Stimulated activated CD8-positive, alpha-beta memory T cell treated with anti-CD3 and anti-CD28 coated beads, Interleukin-12 subunit alpha, Interleukin-12 subunit beta, amount 100 ng/mL, for 4 hours (primary cell): ENCODE results near the gene ZNF296.

Experiments used
- DNase-seq: peaks from one replicate; pipeline ENCODE4 v3.0.0-alpha.2; 2020; ENCODE audit warnings: low read depth

Gene ZNF296

GRCh38 chr19:45103156-45103507, 26.9 kb upstream of the ZNF296 start:
- peak; percentile 24 for DNase-seq

DNA sequence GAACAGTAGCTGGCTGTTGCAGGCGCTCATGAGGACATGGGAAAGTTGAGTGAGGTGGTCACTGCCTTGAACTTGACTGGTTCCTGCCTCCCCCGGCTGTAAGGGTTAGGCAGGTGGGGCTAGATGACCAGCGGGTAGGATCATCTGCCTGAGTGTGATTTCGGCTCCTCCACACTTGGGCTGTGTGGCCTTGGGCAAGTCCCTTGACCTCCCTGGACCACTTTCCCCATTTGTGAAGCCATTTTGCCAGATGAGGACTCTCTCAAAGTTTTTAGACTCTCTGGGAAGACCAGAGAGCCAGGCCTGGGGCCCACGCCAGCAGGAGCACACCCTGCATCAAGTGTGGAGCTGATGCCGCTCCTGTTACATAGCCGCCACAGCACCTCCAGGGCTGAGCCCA, 26.2 kb upstream of the ZNF296 start:
- no peak for DNase-seq

GRCh38 chr19:45101806-45102205, 25.5 kb upstream of the ZNF296 start:
- no peak for DNase-seq

- DNase-seq, result no peak
These were observed 24.6 kb upstream of the ZNF296 start for GRCh38 chr19:45100846-45101252.

- DNase-seq, result no peak
These were observed 23.9 kb upstream of the ZNF296 start for GRCh38 chr19:45100201-45100600.

GRCh38 chr19:45099467-45100191, 23.4 kb upstream of the ZNF296 start:
- DNase-seq, result no peak

GRCh38 chr19:45098521-45099466, 22.5 kb upstream of the ZNF296 start:
- DNase-seq, result no peak

GRCh38 chr19:45097776-45098520, 21.7 kb upstream of the ZNF296 start:
- DNase-seq, result no peak

DNA sequence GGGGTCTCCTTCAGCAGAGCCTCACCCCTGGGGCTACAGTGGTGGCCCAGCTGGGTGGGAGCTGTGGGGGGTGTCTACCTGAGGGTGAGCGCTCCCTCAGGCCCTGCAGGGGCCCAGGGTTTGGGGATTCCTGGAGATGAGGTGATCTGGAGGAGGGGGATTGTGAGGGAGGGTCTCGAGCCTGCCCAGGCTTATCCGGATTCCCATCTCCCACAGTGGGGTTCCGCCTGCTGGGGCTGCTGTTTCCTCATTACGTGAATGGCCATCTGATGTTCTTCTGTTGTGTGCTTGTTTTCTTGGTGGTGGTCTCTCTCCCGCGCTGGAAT, 21.1 kb upstream of the ZNF296 start:
- no peak for DNase-seq

DNA sequence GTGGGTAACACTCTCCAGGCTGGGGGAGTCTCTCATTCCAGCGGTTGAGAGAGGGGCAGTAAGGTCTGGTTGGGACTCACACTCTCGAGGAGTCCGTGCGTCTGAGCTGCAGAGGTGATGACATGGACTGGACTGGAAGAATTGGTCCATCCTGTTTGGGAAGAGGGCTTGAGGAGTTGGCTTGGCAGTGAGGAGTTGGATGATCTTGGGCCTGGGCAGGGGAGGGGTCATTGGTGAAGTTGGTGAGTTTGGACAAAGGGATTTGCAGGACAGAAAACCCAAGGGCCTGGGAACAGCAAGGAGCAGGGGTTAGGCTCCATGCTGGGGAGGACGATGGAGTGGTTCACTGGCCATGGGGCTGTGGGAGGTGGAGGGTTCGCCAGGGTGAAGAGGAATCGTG, 20.4 kb upstream of the ZNF296 start:
- no peak for DNase-seq

DNA sequence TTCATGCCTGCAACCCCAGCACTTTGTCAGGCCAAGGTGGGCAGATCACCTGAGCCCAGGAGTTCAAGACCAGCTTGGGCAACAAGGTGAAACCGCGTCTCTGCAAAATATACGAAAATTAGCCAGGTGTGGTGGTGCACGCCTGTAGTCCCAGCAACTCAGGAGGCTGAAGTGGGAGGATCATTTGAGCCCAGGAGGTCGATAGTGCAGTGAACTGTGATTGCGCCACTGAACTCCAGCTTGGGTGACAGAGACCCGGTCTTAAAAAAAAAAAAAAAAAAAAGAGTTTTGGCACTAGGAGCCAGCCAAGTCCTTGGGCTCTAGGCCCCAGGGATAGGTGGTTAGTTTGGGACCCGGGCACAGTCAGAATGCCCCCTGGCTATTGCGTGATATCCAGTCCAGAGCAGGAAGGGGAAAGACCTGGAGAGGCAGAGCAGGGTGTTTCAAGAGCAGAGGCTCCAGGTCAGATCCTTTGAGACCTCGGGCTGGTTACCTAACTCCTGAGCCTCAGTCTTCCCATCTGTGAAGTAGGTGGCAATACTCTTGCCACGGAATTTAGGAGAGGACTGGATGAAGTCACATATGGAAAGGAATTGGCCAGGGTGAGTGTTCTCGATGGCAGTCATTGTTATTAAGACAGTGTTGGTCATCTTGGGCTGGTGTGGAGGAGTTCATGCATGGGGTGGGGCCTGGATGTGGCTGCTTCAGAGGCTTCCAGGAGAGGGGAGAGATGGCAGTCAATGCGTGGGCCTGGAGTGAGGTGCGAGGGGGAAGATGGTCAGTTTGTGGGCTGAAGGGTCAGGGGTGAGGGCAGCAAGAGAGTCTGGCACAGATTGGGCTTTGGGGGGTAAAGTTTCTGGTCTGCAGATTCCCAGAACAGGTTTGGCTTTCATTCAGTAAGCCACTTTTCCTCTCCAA, 19.5 kb upstream of the ZNF296 start:
- no peak for DNase-seq

GRCh38 chr19:45094707-45095106, 18.4 kb upstream of the ZNF296 start:
- no peak for DNase-seq

DNA sequence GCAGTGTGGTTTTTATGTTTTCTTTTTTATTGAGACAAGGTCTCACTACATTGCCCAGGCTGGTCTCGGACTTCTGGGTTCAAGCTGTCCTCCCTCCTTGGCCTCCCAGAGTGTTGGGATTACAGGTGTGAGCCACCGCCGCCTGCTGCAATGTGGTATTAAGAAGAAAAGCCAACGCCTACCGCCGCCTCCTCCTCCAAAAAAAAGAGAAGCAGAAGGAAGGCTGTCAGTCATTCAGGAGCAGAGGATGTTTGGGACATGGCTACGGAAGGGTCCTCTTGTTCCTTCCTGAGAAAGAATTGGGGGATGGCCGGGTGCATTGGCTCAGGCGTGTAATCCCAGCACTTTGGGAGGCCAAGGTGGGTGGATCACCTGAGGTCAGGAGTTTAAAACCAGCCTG, 17.9 kb upstream of the ZNF296 start:
- no peak for DNase-seq

GRCh38 chr19:45092747-45093678, 16.7 kb upstream of the ZNF296 start, which contains the start of gene PPP1R37:
Gene PPP1R37, plus strand, starts transcription at chr19:45093179. Its CDS starts 147 bp downstream, at chr19:45093326.
- DNase-seq, result peak; percentile 86

GRCh38 chr19:45091031-45091923, 15.0 kb upstream of the ZNF296 start:
- DNase-seq, result peak; percentile 90

GRCh38 chr19:45090606-45091005, 14.3 kb upstream of the ZNF296 start:
- DNase-seq, result no peak

DNA sequence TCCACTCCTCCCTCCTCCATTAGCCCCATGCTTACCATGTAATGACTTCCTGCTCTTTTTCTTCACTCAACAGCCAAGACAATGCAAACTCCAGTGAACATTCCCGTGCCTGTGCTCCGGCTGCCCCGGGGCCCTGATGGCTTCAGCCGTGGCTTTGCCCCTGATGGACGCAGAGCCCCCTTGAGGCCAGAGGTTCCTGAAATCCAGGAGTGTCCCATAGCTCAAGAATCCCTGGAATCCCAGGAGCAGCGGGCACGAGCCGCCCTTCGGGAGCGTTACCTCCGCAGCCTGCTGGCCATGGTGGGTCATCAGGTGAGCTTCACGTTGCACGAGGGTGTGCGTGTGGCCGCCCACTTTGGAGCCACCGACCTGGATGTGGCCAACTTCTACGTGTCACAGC, 13.8 kb upstream of the ZNF296 start:
- DNase-seq, result no peak

DNA sequence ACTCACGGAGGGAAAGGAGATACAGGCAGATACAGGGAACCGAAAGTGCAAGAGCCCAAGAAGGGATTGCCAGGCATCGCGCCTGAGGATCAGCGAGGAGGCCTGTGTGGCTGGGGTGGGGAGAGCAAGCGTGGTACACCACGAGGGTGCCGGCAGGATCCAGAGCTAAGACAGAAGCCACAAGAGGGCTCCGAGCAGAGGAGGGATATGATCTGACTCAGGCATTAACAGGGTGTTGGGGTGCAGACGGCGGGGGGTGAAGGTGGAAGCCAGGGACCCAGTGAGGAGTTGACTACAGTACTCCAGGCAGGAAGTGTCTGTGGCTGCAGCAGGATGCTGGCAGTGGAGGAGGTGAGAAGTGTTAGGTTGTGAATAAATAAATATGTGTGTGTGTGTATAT, 11.3 kb upstream of the ZNF296 start:
- peak; percentile 41 for DNase-seq

DNA sequence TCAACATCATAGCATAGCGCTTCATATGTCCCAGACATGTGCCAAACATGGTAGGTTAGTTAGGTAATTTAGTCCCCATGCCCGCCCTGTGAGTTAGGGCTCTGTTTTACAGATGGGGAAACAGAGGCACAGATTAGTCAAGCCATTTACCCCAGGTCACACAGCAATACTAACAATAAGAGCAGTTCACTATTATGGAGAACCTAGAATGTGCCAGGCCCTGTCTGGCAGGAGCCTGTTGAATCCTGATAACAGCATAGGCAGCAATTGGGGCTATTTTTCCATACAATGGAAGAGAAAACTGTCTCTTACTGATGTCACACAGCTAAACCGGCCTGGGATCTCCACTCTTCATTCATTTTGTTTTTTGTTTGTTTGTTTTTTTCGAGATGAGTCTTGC, 10.2 kb upstream of the ZNF296 start:
- DNase-seq, result no peak
